22Rv1 (cell line): ENCODE data around the gene CREG1.

Source experiments
- H3K27ac ChIP-seq: fragments of 450-650 bp; 2 replicates; pipeline ENCODE4 v1.5.1; 2017
- CTCF ChIP-seq: fragments of 450-650 bp; IDR thresholded peaks from 2 replicates; pipeline ENCODE4 v1.5.1; 2017; ENCODE audit warnings: mild to moderate bottlenecking
- ZFX ChIP-seq: fragments of 450-650 bp; IDR thresholded peaks from 2 replicates; pipeline ENCODE4 v1.6.1; 2017; ENCODE audit warnings: antibody characterized with exemption, borderline replicate concordance

Gene CREG1

GRCh38 chr1:167492481-167492910 lies 61.1 kb downstream of the CREG1 start:
- H3K27ac ChIP-seq, result no peak overlapping the region
- no peak for TF ChIP-seq CTCF
- TF ChIP-seq ZFX, result no peak

GRCh38 chr1:167491586-167492461 lies 61.7 kb downstream of the CREG1 start:
- TF ChIP-seq ZFX (no peak), CTCF (no peak)
- H3K27ac ChIP-seq, result no peak overlapping the region
